Endothelial cell (in vitro differentiated cells): Measurements from ENCODE around the gene C4BPA. TPM values are rescaled to one million over a fixed set of nuclear protein-coding genes. Genes with fewer than 3 reads are reported as not detected.

Experiments used
- DNase-seq: peaks from one replicate; pipeline ENCODE4 v3.0.0; 2021; ENCODE audit warnings: low spot score
- H3K27ac Mint-ChIP-seq: one replicate; pipeline ENCODE4 v1.8.0; 2021; ENCODE audit warnings: mixed read lengths, inconsistent platforms; ENCODE audit not compliant: unreplicated experiment
- H3K27me3 Mint-ChIP-seq: one replicate; pipeline ENCODE4 v1.8.0; 2021; ENCODE audit warnings: mild to moderate bottlenecking, moderate library complexity, mixed read lengths, inconsistent platforms; ENCODE audit not compliant: unreplicated experiment
- H3K36me3 Mint-ChIP-seq: one replicate; pipeline ENCODE4 v1.8.0; 2021; ENCODE audit warnings: mild to moderate bottlenecking, low read depth, mixed read lengths, inconsistent platforms; ENCODE audit not compliant: unreplicated experiment
- H3K4me1 Mint-ChIP-seq: one replicate; pipeline ENCODE4 v1.8.0; 2021; ENCODE audit warnings: mild to moderate bottlenecking, mixed read lengths, inconsistent platforms; ENCODE audit not compliant: unreplicated experiment
- H3K4me3 Mint-ChIP-seq: one replicate; pipeline ENCODE4 v1.8.0; 2021; ENCODE audit warnings: mild to moderate bottlenecking, mixed read lengths, inconsistent platforms; ENCODE audit not compliant: unreplicated experiment
- H3K9me3 Mint-ChIP-seq: one replicate; pipeline ENCODE4 v1.8.0; 2021; ENCODE audit warnings: mixed read lengths, inconsistent platforms; ENCODE audit not compliant: unreplicated experiment
- CTCF ChIP-seq: fragments of 200-600 bp; sonication (generic); IDR thresholded peaks from one replicate; pipeline ENCODE4 v1.5.0; 2021; ENCODE audit warnings: antibody characterized with exemption; ENCODE audit not compliant: unreplicated experiment
- total RNA-seq: library from RNA; stranded (reverse); fragmentation: NEBNext Ultra II Directional; extraction: Animal tissue kit (Norgen Biotek cat#: 25700); gene quantifications from one replicate; pipeline ENCODE4 v1.2.1, GENCODE V29; 2021; ENCODE audit not compliant: unreplicated experiment

Gene C4BPA
- total RNA-seq, 1 donor from 2014 or later, result not detected

- Mint-ChIP-seq H3K9me3 (no peaks in the 10 kb centered on the region), H3K4me3 (no peak overlapping the region), H3K4me1 (no peaks in the 10 kb centered on the region), H3K27me3 (no peaks in the 10 kb centered on the region), H3K36me3 (no peaks in the 10 kb centered on the region), H3K27ac (no peak overlapping the region)
- DNase-seq, result no peak
- TF ChIP-seq CTCF, result no peak
These were observed 77.8 kb downstream of the C4BPA start for GRCh38 chr1:207181847-207182246.

GRCh38 chr1:207186503-207186902 lies 82.5 kb downstream of the C4BPA start:
- H3K27me3 Mint-ChIP-seq, result no peaks in the 10 kb centered on the region
- H3K4me1 Mint-ChIP-seq, result no peaks in the 10 kb centered on the region
- no peaks in the 10 kb centered on the region for H3K9me3 Mint-ChIP-seq
- no peak for DNase-seq
- no peak for TF ChIP-seq CTCF
- H3K27ac Mint-ChIP-seq, result no peak overlapping the region
- no peak overlapping the region for H3K4me3 Mint-ChIP-seq
- H3K36me3 Mint-ChIP-seq, result no peaks in the 10 kb centered on the region

- Mint-ChIP-seq H3K36me3 (no peaks in the 10 kb centered on the region), H3K27me3 (no peaks in the 10 kb centered on the region), H3K9me3 (no peaks in the 10 kb centered on the region), H3K4me1 (no peaks in the 10 kb centered on the region), H3K27ac (no peak overlapping the region), H3K4me3 (no peak overlapping the region)
- DNase-seq, result no peak
- TF ChIP-seq CTCF, result no peak
These were observed 84.9 kb downstream of the C4BPA start for GRCh38 chr1:207188901-207189300.

- H3K9me3 Mint-ChIP-seq, result no peaks in the 10 kb centered on the region
- no peaks in the 10 kb centered on the region for H3K4me1 Mint-ChIP-seq
- no peaks in the 10 kb centered on the region for H3K27me3 Mint-ChIP-seq
- TF ChIP-seq CTCF, result no peak
- no peak overlapping the region for H3K4me3 Mint-ChIP-seq
- H3K27ac Mint-ChIP-seq, result no peak overlapping the region
- H3K36me3 Mint-ChIP-seq, result no peaks in the 10 kb centered on the region
- DNase-seq, result no peak
These were observed 87.0 kb downstream of the C4BPA start for GRCh38 chr1:207191061-207191460.

GRCh38 chr1:207191776-207192175 lies 87.7 kb downstream of the C4BPA start:
- no peaks in the 10 kb centered on the region for H3K9me3 Mint-ChIP-seq
- H3K4me1 Mint-ChIP-seq, result no peaks in the 10 kb centered on the region
- no peaks in the 10 kb centered on the region for H3K36me3 Mint-ChIP-seq
- no peaks in the 10 kb centered on the region for H3K27me3 Mint-ChIP-seq
- no peak for TF ChIP-seq CTCF
- no peak overlapping the region for H3K4me3 Mint-ChIP-seq
- no peak overlapping the region for H3K27ac Mint-ChIP-seq
- no peak for DNase-seq
